ENCODE data around the gene SPATA21.

GRCh38 chr1:16449666-16450065 is 12.4 kb upstream of the SPATA21 start:
- TF ChIP-seq, protein P1, sequence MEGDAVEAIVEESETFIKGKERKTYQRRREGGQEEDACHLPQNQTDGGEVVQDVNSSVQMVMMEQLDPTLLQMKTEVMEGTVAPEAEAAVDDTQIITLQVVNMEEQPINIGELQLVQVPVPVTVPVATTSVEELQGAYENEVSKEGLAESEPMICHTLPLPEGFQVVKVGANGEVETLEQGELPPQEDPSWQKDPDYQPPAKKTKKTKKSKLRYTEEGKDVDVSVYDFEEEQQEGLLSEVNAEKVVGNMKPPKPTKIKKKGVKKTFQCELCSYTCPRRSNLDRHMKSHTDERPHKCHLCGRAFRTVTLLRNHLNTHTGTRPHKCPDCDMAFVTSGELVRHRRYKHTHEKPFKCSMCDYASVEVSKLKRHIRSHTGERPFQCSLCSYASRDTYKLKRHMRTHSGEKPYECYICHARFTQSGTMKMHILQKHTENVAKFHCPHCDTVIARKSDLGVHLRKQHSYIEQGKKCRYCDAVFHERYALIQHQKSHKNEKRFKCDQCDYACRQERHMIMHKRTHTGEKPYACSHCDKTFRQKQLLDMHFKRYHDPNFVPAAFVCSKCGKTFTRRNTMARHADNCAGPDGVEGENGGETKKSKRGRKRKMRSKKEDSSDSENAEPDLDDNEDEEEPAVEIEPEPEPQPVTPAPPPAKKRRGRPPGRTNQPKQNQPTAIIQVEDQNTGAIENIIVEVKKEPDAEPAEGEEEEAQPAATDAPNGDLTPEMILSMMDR (IDR thresholded peaks at IDR 0.05; ENCODE audit: low read depth, low read length, missing input control): no peak
- TF ChIP-seq RAD21 (IDR thresholded peaks at IDR 0.05): no peak
- no peak for TF ChIP-seq EGR1 (IDR thresholded peaks at IDR 0.05; ENCODE audit: low read depth in 2 of 2)
- TF ChIP-seq HNF4G (IDR thresholded peaks at IDR 0.05): no peak
- TF ChIP-seq, protein P2, sequence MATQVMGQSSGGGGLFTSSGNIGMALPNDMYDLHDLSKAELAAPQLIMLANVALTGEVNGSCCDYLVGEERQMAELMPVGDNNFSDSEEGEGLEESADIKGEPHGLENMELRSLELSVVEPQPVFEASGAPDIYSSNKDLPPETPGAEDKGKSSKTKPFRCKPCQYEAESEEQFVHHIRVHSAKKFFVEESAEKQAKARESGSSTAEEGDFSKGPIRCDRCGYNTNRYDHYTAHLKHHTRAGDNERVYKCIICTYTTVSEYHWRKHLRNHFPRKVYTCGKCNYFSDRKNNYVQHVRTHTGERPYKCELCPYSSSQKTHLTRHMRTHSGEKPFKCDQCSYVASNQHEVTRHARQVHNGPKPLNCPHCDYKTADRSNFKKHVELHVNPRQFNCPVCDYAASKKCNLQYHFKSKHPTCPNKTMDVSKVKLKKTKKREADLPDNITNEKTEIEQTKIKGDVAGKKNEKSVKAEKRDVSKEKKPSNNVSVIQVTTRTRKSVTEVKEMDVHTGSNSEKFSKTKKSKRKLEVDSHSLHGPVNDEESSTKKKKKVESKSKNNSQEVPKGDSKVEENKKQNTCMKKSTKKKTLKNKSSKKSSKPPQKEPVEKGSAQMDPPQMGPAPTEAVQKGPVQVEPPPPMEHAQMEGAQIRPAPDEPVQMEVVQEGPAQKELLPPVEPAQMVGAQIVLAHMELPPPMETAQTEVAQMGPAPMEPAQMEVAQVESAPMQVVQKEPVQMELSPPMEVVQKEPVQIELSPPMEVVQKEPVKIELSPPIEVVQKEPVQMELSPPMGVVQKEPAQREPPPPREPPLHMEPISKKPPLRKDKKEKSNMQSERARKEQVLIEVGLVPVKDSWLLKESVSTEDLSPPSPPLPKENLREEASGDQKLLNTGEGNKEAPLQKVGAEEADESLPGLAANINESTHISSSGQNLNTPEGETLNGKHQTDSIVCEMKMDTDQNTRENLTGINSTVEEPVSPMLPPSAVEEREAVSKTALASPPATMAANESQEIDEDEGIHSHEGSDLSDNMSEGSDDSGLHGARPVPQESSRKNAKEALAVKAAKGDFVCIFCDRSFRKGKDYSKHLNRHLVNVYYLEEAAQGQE (IDR thresholded peaks at IDR 0.05): no peak
- TF ChIP-seq, protein P3, sequence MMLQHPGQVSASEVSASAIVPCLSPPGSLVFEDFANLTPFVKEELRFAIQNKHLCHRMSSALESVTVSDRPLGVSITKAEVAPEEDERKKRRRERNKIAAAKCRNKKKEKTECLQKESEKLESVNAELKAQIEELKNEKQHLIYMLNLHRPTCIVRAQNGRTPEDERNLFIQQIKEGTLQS (IDR thresholded peaks at IDR 0.05): no peak
- TF ChIP-seq GABPA (IDR thresholded peaks at IDR 0.05 in 1 of 2, conservative IDR thresholded peaks at IDR 0.05 in 1 of 2): no peak
- TF ChIP-seq RXRA (IDR thresholded peaks at IDR 0.05): no peak
